Liver (tissue), 9 donors: ENCODE results near the gene MRAP. TPM values are rescaled to one million over a fixed set of nuclear protein-coding genes. Genes with fewer than 3 reads are reported as not detected.

Experiments
- DNase-seq: peaks from one replicate; pipeline ENCODE4 v3.0.0-alpha.2; 2017; ENCODE audit warnings: low spot score
- H3K27ac ChIP-seq, 2 donors: one replicate each; pipeline ENCODE4 v1.7.0; 2013; ENCODE audit warnings: inconsistent platforms in 2 of 2, low read length in 2 of 2, control low read depth in 1 of 2, low read depth in 1 of 2, mild to moderate bottlenecking in 1 of 2
- H3K27me3 ChIP-seq, 4 donors: one replicate each; pipeline versions ENCODE4 v1.6.1 to v1.7.0; 2013; ENCODE audit warnings: low read length in 3 of 4, inconsistent platforms in 1 of 4, mild to moderate bottlenecking in 1 of 4, moderate library complexity in 1 of 4; ENCODE audit not compliant: control insufficient read depth in 4 of 4, insufficient read depth in 4 of 4
- H3K36me3 ChIP-seq, 4 donors: one replicate each; pipeline versions ENCODE4 v1.6.1 to v1.7.0; 2013; ENCODE audit warnings: low read length in 3 of 4, mild to moderate bottlenecking in 3 of 4, low read depth in 1 of 4, moderate library complexity in 1 of 4; ENCODE audit not compliant: control insufficient read depth in 4 of 4, insufficient read depth in 3 of 4
- H3K4me1 ChIP-seq, 4 donors: one replicate each; pipeline versions ENCODE4 v1.6.1 to v1.7.0; 2013; ENCODE audit warnings: low read length in 3 of 4, mild to moderate bottlenecking in 3 of 4, moderate library complexity in 1 of 4; ENCODE audit not compliant: control insufficient read depth in 4 of 4, insufficient read depth in 4 of 4
- H3K4me3 ChIP-seq, 3 donors: one replicate each; pipeline versions ENCODE4 v1.6.1 to v1.7.0; 2013; ENCODE audit warnings: low read length in 3 of 3, control low read depth in 1 of 3, low read depth in 1 of 3, mild to moderate bottlenecking in 1 of 3
- H3K9ac ChIP-seq, 2 donors: one replicate each; pipeline ENCODE4 v1.7.0; 2013; ENCODE audit warnings: low read length in 2 of 2, mild to moderate bottlenecking in 2 of 2, moderate library complexity in 2 of 2, control low read depth in 1 of 2, low read depth in 1 of 2
- H3K9me3 ChIP-seq, 4 donors: one replicate each; pipeline versions ENCODE4 v1.6.1 to v1.7.0; 2013; ENCODE audit warnings: low read length in 3 of 4; ENCODE audit not compliant: control insufficient read depth in 4 of 4
- ATF3 ChIP-seq: IDR thresholded peaks from 2 replicates; pipeline ENCODE4 v1.6.1; 2016; ENCODE audit warnings: antibody characterized with exemption
- EGR1 ChIP-seq, 2 donors: IDR thresholded peaks; 2 replicates each; pipeline ENCODE4 v1.6.1; 2016 to 2018; ENCODE audit warnings: antibody characterized with exemption in 2 of 2, low read depth in 2 of 2
- FOXA1 ChIP-seq: IDR thresholded peaks from 2 replicates; pipeline ENCODE4 v1.6.1; 2016; ENCODE audit warnings: antibody characterized with exemption
- FOXA2 ChIP-seq: IDR thresholded peaks from 2 replicates; pipeline ENCODE4 v1.6.1; 2016; ENCODE audit warnings: antibody characterized with exemption
- GABPA ChIP-seq, 2 donors: IDR thresholded peaks in 1 of 2; conservative IDR thresholded peaks in 1 of 2; 2 replicates each; pipeline ENCODE4 v1.6.1; 2016; ENCODE audit warnings: antibody characterized with exemption in 2 of 2, mild to moderate bottlenecking in 1 of 2, moderate library complexity in 1 of 2
- HNF4A ChIP-seq, 2 donors: conservative IDR thresholded peaks; 2 replicates each; pipeline ENCODE4 v1.6.1; 2016; ENCODE audit warnings: antibody characterized with exemption in 2 of 2, mild to moderate bottlenecking in 2 of 2
- HNF4G ChIP-seq: IDR thresholded peaks from 2 replicates; pipeline ENCODE4 v1.6.1; 2016; ENCODE audit warnings: antibody characterized with exemption
- JUND ChIP-seq, 2 donors: IDR thresholded peaks; 2 replicates each; pipeline ENCODE4 v1.6.1; 2016; ENCODE audit warnings: antibody characterized with exemption in 2 of 2
- MAX ChIP-seq: IDR thresholded peaks from 2 replicates; pipeline ENCODE4 v1.6.1; 2016; ENCODE audit warnings: antibody characterized with exemption
- NR2F2 ChIP-seq: IDR thresholded peaks from 2 replicates; pipeline ENCODE4 v1.6.1; 2016; ENCODE audit warnings: antibody characterized with exemption
- RAD21 ChIP-seq, 2 donors: IDR thresholded peaks; 2 replicates each; pipeline ENCODE4 v1.6.1; 2016; ENCODE audit warnings: antibody characterized with exemption in 2 of 2, mild to moderate bottlenecking in 2 of 2
- RXRA ChIP-seq, 2 donors: IDR thresholded peaks; 2 replicates each; pipeline ENCODE4 v1.6.1; 2017 to 2018; ENCODE audit warnings: antibody characterized with exemption in 2 of 2, mild to moderate bottlenecking in 1 of 2
- SP1 ChIP-seq: IDR thresholded peaks from 2 replicates; pipeline ENCODE4 v1.6.1; 2018; ENCODE audit warnings: antibody characterized with exemption, mild to moderate bottlenecking
- TAF1 ChIP-seq: conservative IDR thresholded peaks from 2 replicates; pipeline ENCODE4 v1.6.1; 2016; ENCODE audit warnings: antibody characterized with exemption, mild to moderate bottlenecking
- YY1 ChIP-seq: IDR thresholded peaks from 2 replicates; pipeline ENCODE4 v1.6.1; 2016; ENCODE audit warnings: antibody characterized with exemption, mild to moderate bottlenecking
- WGBS: extraction: QIAGEN DNeasy Blood & Tissue Kit; methylation state at CpG from one replicate; pipeline ENCODE4 v1.1.7; 2013; 5-methylcytosine and 5-hydroxymethylcytosine counted together
- polyA plus RNA-seq, 2 donors: library from polyadenylated mRNA; stranded (reverse) in 1 of 2; unstranded in 1 of 2; fragments of 200-250 nt in 1 of 2; fragments of >200 nt in 1 of 2; fragmentation: Nextera tagmentation in 1 of 2; extraction: Ambion mirVana in 1 of 2; gene quantifications; one replicate each; pipeline versions ENCODE4 v1.2.1 to v1.2.3, GENCODE V29; 2013 to 2015
- total RNA-seq, 2 donors: library from RNA; depleted of rRNA; stranded (reverse); fragments of >200 nt; gene quantifications; one replicate each; pipeline ENCODE4 v1.2.3, GENCODE V29; 2014
- TF ChIP-seq, protein P1 (sequence below): fragments of 150-350 bp; IDR thresholded peaks from 2 replicates; pipeline ENCODE4 v1.5.1; 2017; ENCODE audit warnings: improper control_type of control experiment, low read depth, low read length; ENCODE audit not compliant: missing input control
- TF ChIP-seq, protein P2 (sequence below): IDR thresholded peaks from 2 replicates; pipeline ENCODE4 v1.6.1; 2016; ENCODE audit warnings: antibody characterized with exemption, mild to moderate bottlenecking
- TF ChIP-seq, protein P3 (sequence below): IDR thresholded peaks from 2 replicates; pipeline ENCODE4 v1.6.1; 2016; ENCODE audit warnings: antibody characterized with exemption
- donor health status: healthy.
- donor health status: healthy.
- donor health status: healthy.
- donor health status: healthy.
- donor health status: healthy.

MRAP gene
- total and polyA plus RNA-seq, 4 donors, result 0.17 to 0.79 TPM; not detected in 2

DNA sequence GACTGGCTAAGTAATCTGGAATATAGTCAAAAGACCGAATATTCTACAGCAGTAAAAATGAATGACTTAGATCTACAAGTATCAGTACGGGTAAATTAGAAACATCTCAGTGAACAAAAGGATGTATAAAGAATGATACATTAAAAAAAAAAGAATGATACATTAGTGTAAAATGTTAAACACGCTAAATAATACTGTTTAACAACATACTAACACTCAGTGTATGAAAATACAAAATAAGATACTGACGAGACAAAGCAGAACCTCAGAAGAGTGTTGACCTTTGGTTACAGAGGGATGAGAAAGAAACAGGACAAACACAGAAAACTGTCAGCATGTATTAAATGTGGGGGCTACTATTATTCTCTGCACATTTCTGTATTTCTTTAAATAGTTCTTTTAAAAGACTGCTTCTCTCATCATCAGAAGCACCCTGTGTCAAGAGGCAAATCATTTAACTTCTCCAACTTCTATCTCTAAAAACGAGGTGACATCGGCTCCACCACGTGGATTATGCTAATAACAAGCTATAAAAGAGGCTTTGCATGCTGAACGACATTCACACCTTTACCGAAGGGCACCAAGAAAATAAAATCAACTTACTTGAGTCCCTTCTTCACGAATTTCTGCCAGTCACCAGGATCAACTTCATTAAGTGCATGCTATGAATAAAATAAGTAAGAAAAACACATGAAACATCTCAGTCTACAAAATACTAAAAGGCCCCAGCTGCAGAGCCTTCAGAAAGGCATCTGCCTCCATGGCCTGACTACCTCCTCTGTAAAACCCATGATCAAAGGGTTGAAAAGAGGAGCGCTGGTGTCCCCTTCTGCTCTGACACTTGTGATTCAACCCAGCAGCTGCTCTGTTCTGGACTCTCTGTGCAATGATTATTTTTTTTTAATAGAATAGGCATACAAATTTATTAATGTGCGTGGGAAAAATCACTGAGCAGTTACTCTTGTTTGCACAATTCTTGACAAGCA, 42.5 kb downstream of the MRAP start:
- DNase-seq, result no peak
- WGBS, result 88% methylated on average over 12 of the region's 12 CpGs
- Histone ChIP-seq H3K27ac (no peak overlapping the region), H3K36me3 (peaks cover 10 to 90% (median 53%) of the 10 kb centered on the region in 4 donors), H3K9ac (no peak overlapping the region), H3K27me3 (no peaks in the 10 kb centered on the region), H3K9me3 (peaks cover 0 to 6% (median 1%) of the 10 kb centered on the region in 4 donors), H3K4me1 (no peaks in the 10 kb centered on the region), H3K4me3 (no peak overlapping the region)
- TF ChIP-seq FOXA1, result no peak

- Histone ChIP-seq H3K27me3 (no peaks in the 10 kb centered on the region), H3K4me3 (no peak overlapping the region), H3K9me3 (peaks cover 0 to 6% (median 1%) of the 10 kb centered on the region in 4 donors), H3K9ac (no peak overlapping the region), H3K4me1 (no peaks in the 10 kb centered on the region), H3K27ac (no peak overlapping the region), H3K36me3 (peaks cover 10 to 95% (median 69%) of the 10 kb centered on the region in 4 donors)
- WGBS, result 98% methylated on average over 14 of the region's 14 CpGs
- no peak for DNase-seq
- TF ChIP-seq TAF1, result no peak
- TF ChIP-seq, protein P1, sequence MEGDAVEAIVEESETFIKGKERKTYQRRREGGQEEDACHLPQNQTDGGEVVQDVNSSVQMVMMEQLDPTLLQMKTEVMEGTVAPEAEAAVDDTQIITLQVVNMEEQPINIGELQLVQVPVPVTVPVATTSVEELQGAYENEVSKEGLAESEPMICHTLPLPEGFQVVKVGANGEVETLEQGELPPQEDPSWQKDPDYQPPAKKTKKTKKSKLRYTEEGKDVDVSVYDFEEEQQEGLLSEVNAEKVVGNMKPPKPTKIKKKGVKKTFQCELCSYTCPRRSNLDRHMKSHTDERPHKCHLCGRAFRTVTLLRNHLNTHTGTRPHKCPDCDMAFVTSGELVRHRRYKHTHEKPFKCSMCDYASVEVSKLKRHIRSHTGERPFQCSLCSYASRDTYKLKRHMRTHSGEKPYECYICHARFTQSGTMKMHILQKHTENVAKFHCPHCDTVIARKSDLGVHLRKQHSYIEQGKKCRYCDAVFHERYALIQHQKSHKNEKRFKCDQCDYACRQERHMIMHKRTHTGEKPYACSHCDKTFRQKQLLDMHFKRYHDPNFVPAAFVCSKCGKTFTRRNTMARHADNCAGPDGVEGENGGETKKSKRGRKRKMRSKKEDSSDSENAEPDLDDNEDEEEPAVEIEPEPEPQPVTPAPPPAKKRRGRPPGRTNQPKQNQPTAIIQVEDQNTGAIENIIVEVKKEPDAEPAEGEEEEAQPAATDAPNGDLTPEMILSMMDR, result no peak
- TF ChIP-seq RAD21 (IDR thresholded peaks at IDR 0.05), result no peak
- TF ChIP-seq HNF4A (conservative IDR thresholded peaks at IDR 0.05), result no peak
- TF ChIP-seq, protein P2, sequence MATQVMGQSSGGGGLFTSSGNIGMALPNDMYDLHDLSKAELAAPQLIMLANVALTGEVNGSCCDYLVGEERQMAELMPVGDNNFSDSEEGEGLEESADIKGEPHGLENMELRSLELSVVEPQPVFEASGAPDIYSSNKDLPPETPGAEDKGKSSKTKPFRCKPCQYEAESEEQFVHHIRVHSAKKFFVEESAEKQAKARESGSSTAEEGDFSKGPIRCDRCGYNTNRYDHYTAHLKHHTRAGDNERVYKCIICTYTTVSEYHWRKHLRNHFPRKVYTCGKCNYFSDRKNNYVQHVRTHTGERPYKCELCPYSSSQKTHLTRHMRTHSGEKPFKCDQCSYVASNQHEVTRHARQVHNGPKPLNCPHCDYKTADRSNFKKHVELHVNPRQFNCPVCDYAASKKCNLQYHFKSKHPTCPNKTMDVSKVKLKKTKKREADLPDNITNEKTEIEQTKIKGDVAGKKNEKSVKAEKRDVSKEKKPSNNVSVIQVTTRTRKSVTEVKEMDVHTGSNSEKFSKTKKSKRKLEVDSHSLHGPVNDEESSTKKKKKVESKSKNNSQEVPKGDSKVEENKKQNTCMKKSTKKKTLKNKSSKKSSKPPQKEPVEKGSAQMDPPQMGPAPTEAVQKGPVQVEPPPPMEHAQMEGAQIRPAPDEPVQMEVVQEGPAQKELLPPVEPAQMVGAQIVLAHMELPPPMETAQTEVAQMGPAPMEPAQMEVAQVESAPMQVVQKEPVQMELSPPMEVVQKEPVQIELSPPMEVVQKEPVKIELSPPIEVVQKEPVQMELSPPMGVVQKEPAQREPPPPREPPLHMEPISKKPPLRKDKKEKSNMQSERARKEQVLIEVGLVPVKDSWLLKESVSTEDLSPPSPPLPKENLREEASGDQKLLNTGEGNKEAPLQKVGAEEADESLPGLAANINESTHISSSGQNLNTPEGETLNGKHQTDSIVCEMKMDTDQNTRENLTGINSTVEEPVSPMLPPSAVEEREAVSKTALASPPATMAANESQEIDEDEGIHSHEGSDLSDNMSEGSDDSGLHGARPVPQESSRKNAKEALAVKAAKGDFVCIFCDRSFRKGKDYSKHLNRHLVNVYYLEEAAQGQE, result no peak
- no peak for TF ChIP-seq JUND (IDR thresholded peaks at IDR 0.05)
- no peak for TF ChIP-seq FOXA2
- no peak for TF ChIP-seq NR2F2
- TF ChIP-seq, protein P3, sequence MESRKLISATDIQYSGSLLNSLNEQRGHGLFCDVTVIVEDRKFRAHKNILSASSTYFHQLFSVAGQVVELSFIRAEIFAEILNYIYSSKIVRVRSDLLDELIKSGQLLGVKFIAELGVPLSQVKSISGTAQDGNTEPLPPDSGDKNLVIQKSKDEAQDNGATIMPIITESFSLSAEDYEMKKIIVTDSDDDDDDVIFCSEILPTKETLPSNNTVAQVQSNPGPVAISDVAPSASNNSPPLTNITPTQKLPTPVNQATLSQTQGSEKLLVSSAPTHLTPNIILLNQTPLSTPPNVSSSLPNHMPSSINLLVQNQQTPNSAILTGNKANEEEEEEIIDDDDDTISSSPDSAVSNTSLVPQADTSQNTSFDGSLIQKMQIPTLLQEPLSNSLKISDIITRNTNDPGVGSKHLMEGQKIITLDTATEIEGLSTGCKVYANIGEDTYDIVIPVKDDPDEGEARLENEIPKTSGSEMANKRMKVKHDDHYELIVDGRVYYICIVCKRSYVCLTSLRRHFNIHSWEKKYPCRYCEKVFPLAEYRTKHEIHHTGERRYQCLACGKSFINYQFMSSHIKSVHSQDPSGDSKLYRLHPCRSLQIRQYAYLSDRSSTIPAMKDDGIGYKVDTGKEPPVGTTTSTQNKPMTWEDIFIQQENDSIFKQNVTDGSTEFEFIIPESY, result no peak
- no peak for TF ChIP-seq GABPA (IDR thresholded peaks at IDR 0.05 in 1 of 2, conservative IDR thresholded peaks at IDR 0.05 in 1 of 2)
- no peak for TF ChIP-seq ATF3
- no peak for TF ChIP-seq SP1
- TF ChIP-seq MAX, result no peak
- no peak for TF ChIP-seq EGR1 (IDR thresholded peaks at IDR 0.05; ENCODE audit: low read depth in 2 of 2)
- no peak for TF ChIP-seq FOXA1
- TF ChIP-seq HNF4G, result no peak
- no peak for TF ChIP-seq RXRA (IDR thresholded peaks at IDR 0.05)
- TF ChIP-seq YY1, result no peak
Measured at GRCh38 chr21:32346951-32347350, 48.3 kb downstream of the MRAP start.
